ENCODE measurements around the gene DSEL.

Gene DSEL

DNA sequence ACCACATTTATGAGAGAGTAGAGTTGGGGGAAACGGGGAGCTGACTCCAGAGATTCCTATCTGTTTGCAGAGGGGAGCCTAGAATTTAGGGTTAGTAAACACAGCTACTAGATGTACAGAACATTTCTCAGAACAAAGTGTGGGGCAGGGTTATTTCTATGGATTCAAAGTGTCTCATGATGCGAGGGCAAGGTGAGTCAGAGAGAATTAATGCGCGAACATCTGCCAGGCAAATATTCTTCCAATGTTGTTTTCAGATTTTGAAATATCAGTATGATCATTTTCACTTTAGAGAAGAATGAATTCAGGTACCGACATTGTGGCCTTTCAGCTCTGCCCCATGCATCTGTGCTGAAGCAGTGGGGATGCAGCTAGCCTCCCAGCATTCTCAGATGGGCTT lies 2.0 kb upstream of the DSEL start:
- peaks cover 8% of the 10 kb centered on the region for H3K36me3 ChIP-seq (ENCODE audit: control insufficient read depth, insufficient read depth, low read length)
- peaks cover 4% of the 10 kb centered on the region for H3K4me1 ChIP-seq (ENCODE audit: control insufficient read depth, insufficient read depth, low read length, poor library complexity, severe bottlenecking)
- no peaks in the 10 kb centered on the region for H3K9me3 ChIP-seq (ENCODE audit: control insufficient read depth, low read length)
- no peak overlapping the region for H3K4me3 ChIP-seq (ENCODE audit: extremely low read depth, insufficient read depth, low read length, poor library complexity, severe bottlenecking)
- 80 to 100% methylated on average over 1 of the region's 5 CpGs for WGBS, 2 experiments (ENCODE audit: insufficient coverage in 2 of 2)
- no peak overlapping the region for H3K27ac ChIP-seq (ENCODE audit: low read depth, low read length, severe bottlenecking)

DNA sequence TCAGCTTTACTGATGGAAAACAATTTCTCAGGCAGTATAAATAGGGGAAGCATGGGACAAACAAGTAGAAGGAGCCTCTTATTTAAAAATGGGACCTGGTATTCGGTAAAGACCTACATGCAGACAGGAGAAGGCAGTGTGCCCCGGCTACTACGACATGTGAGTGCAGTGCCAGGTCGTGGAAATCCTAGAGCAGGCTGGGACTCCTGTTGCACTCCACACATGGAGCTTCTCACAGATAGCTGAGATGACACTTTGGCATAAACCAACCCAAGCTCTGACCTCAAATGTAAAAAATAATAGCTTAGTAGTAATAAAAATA lies 885 bp upstream of the DSEL start:
- Histone ChIP-seq H3K4me3 (ENCODE audit: extremely low read depth, insufficient read depth, low read length, poor library complexity, severe bottlenecking) (peak overlapping the region; percentile 81), H3K27ac (ENCODE audit: low read depth, low read length, severe bottlenecking) (peak overlapping the region; percentile 59), H3K36me3 (ENCODE audit: control insufficient read depth, insufficient read depth, low read length) (peaks cover 12% of the 10 kb centered on the region), H3K4me1 (ENCODE audit: control insufficient read depth, insufficient read depth, low read length, poor library complexity, severe bottlenecking) (peaks cover 4% of the 10 kb centered on the region), H3K9me3 (ENCODE audit: control insufficient read depth, low read length) (no peaks in the 10 kb centered on the region)
- 14 to 22% methylated on average over 1 to 4 of the region's 4 CpGs for WGBS, 2 experiments (ENCODE audit: insufficient coverage in 2 of 2)

DNA sequence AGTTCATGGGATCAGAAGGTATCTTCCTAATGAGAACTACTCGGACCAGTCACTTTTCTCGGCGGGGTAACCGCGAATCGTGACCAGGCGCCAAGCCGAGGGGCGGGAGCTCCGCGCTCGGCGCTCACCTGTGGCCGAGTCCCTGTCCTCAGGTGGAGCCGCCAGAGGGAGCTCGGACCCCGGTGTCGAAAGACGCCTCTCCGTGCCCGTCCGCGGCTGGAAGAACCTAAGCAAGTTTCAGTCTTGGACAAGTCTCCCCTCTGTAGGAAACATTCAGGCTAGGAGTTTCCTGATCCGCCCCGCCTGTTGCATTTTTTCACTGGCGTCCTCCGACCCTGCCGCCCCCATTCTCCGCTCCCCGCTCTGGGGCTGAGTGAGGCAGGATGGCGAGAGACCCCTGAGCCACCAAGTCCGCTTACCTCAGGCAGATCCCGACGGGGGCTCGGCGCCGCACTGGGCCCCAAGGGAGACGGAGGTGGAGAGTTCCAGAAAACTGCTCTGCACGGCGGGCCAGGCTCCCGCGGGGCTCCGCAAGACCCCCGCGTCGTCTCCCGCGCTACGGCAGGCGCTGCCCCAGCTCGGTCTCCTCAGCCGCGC lies 480 bp downstream of the DSEL start:
- WGBS, 2 experiments (ENCODE audit: insufficient coverage in 2 of 2): 0% methylated on average over 43 to 52 of the region's 53 CpGs
- Histone ChIP-seq H3K36me3 (ENCODE audit: control insufficient read depth, insufficient read depth, low read length) (peaks cover 23% of the 10 kb centered on the region), H3K4me1 (ENCODE audit: control insufficient read depth, insufficient read depth, low read length, poor library complexity, severe bottlenecking) (peaks cover 4% of the 10 kb centered on the region), H3K27ac (ENCODE audit: low read depth, low read length, severe bottlenecking) (peak overlapping the region; percentile 57), H3K9me3 (ENCODE audit: control insufficient read depth, low read length) (no peaks in the 10 kb centered on the region), H3K4me3 (ENCODE audit: extremely low read depth, insufficient read depth, low read length, poor library complexity, severe bottlenecking) (peak overlapping the region; percentile 81)

DNA sequence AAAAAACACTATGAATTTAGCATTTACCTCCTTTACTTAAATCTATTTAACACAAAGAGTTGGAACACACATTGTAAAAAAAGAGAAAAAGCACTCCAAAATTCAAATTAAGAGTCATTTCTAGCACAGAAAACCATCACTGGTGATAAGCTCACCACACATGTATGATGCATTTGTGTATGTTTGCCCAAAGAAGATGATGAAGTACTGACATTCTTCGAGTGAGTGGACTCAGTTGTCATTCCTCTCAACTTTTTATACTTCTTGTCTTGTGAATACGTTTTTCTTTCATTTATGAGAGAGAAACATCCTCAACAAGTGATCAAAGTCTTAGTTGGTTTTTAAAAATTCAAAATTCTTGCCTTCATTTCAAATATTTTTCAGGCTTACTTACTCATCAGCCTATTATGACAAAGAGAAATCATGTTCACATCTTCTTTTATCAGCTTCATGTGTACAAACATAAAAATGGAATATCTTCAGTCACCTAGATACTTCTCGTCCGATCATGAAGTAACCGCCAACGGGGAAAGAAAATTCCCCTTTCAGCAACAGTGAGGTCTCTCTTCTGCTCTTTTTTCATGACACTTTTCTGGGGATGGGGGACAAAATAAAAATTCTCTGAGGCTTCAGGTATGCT lies 1.5 kb downstream of the DSEL start:
- Histone ChIP-seq H3K4me1 (ENCODE audit: control insufficient read depth, insufficient read depth, low read length, poor library complexity, severe bottlenecking) (peaks cover 6% of the 10 kb centered on the region), H3K27ac (ENCODE audit: low read depth, low read length, severe bottlenecking) (no peak overlapping the region), H3K9me3 (ENCODE audit: control insufficient read depth, low read length) (no peaks in the 10 kb centered on the region), H3K4me3 (ENCODE audit: extremely low read depth, insufficient read depth, low read length, poor library complexity, severe bottlenecking) (peak overlapping the region; percentile 81), H3K36me3 (ENCODE audit: control insufficient read depth, insufficient read depth, low read length) (peaks cover 23% of the 10 kb centered on the region)
- WGBS, 2 experiments (ENCODE audit: insufficient coverage in 2 of 2): 40 to 58% methylated on average over 1 to 4 of the region's 6 CpGs

DNA sequence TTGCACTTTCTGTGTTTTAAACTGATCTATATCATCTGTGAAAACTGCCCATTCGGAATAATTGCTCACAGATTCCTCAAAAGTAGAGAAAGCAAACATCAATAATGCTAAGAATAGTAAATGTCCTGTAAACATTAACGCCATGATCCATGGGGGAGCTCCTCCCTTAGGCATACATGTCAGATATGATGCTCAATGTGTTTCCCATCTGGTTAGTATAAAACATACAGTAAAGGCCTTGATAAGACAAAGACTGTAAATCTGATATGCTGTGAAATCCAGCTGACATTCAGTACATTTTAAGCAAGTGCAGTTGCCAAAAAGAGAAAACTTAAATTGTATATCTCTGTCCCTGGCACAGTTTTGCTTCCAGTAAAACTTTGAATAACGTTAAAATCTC lies 2.1 kb downstream of the DSEL start:
- WGBS, 2 experiments (ENCODE audit: insufficient coverage in 2 of 2): 100% methylated on average over 1 of the region's 3 CpGs; no CpG with 5 or more reads in 1 of the 2 experiments
- Histone ChIP-seq H3K4me3 (ENCODE audit: extremely low read depth, insufficient read depth, low read length, poor library complexity, severe bottlenecking) (no peak overlapping the region), H3K36me3 (ENCODE audit: control insufficient read depth, insufficient read depth, low read length) (peaks cover 23% of the 10 kb centered on the region), H3K4me1 (ENCODE audit: control insufficient read depth, insufficient read depth, low read length, poor library complexity, severe bottlenecking) (peaks cover 6% of the 10 kb centered on the region), H3K9me3 (ENCODE audit: control insufficient read depth, low read length) (no peaks in the 10 kb centered on the region), H3K27ac (ENCODE audit: low read depth, low read length, severe bottlenecking) (no peak overlapping the region)

DNA sequence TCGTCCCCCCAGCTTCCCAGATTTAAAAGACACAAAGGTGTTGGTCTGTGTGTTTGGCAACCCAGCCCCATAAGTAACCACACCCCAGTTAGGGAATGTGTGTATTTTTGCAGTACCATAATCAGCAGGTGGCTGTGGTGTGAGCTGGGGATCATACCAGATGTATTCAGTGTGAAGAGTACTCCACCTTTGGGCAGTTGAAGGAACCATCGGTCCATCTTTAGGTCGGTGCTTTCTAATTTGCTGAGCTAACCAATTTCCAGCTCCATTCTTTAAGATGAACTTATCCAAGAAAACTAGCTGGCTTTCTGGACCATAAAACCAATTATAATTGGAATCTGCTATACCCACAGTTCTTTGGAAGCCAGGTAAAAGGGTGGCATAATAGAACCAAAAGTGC lies 3.2 kb downstream of the DSEL start:
- whole genome bisulfite sequencing, 2 experiments (ENCODE audit: insufficient coverage in 2 of 2): 71 to 100% methylated on average over 1 to 2 of the region's 3 CpGs
- H3K4me3 ChIP-seq (ENCODE audit: extremely low read depth, insufficient read depth, low read length, poor library complexity, severe bottlenecking): no peak overlapping the region
- H3K4me1 ChIP-seq (ENCODE audit: control insufficient read depth, insufficient read depth, low read length, poor library complexity, severe bottlenecking): peaks cover 6% of the 10 kb centered on the region
- H3K9me3 ChIP-seq (ENCODE audit: control insufficient read depth, low read length): no peaks in the 10 kb centered on the region
- H3K36me3 ChIP-seq (ENCODE audit: control insufficient read depth, insufficient read depth, low read length): peaks cover 23% of the 10 kb centered on the region
- no peak overlapping the region for H3K27ac ChIP-seq (ENCODE audit: low read depth, low read length, severe bottlenecking)

DNA sequence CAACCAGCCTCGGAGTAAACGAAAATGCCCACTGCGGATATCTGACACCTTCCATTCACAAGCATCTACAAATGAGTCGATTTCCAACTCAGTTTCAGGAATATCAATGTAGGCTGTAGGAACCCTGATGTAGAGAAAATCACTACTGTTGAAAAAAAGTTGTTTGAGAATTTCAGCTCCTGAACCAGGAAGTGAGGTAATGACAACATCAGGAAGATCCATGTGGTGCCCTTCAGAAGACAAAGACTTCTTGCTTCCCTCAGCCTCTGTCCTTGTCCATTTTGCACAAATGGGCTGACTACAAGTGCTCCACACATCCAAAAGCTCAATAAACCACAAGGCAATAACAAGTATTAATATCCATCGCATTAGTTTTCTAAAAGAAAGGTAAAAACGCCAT lies 4.7 kb downstream of the DSEL start:
- Histone ChIP-seq H3K36me3 (ENCODE audit: control insufficient read depth, insufficient read depth, low read length) (peaks cover 23% of the 10 kb centered on the region), H3K4me1 (ENCODE audit: control insufficient read depth, insufficient read depth, low read length, poor library complexity, severe bottlenecking) (peaks cover 4% of the 10 kb centered on the region), H3K27ac (ENCODE audit: low read depth, low read length, severe bottlenecking) (no peak overlapping the region), H3K4me3 (ENCODE audit: extremely low read depth, insufficient read depth, low read length, poor library complexity, severe bottlenecking) (no peak overlapping the region), H3K9me3 (ENCODE audit: control insufficient read depth, low read length) (no peaks in the 10 kb centered on the region)
- WGBS, 2 experiments (ENCODE audit: insufficient coverage in 2 of 2): 80 to 93% methylated on average over 1 to 2 of the region's 6 CpGs

DNA sequence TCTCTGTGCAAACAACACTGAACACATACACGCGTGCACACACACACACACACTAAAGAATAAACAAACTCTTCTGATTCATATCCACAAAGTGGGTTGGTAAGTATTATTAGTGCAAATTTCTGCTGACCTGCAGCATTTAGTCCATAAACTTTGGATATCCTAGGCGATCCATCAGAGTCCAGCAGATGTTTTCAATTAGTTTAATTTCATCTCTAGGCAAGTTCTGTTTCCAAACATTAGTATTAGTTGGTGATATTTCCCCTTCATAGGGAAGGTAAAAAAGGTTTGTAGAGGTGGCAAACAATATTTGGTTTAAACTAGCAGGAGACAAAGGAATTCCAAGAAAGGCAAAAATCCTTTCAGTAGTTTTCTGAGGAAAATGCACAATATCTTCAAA lies 5.7 kb downstream of the DSEL start:
- Histone ChIP-seq H3K27ac (ENCODE audit: low read depth, low read length, severe bottlenecking) (no peak overlapping the region), H3K36me3 (ENCODE audit: control insufficient read depth, insufficient read depth, low read length) (peaks cover 23% of the 10 kb centered on the region), H3K4me3 (ENCODE audit: extremely low read depth, insufficient read depth, low read length, poor library complexity, severe bottlenecking) (no peak overlapping the region), H3K4me1 (ENCODE audit: control insufficient read depth, insufficient read depth, low read length, poor library complexity, severe bottlenecking) (peaks cover 4% of the 10 kb centered on the region), H3K9me3 (ENCODE audit: control insufficient read depth, low read length) (no peaks in the 10 kb centered on the region)
- 100% methylated on average over 1 of the region's 3 CpGs; no CpG with 5 or more reads in 1 of the 2 experiments for WGBS, 2 experiments (ENCODE audit: insufficient coverage in 2 of 2)

DNA sequence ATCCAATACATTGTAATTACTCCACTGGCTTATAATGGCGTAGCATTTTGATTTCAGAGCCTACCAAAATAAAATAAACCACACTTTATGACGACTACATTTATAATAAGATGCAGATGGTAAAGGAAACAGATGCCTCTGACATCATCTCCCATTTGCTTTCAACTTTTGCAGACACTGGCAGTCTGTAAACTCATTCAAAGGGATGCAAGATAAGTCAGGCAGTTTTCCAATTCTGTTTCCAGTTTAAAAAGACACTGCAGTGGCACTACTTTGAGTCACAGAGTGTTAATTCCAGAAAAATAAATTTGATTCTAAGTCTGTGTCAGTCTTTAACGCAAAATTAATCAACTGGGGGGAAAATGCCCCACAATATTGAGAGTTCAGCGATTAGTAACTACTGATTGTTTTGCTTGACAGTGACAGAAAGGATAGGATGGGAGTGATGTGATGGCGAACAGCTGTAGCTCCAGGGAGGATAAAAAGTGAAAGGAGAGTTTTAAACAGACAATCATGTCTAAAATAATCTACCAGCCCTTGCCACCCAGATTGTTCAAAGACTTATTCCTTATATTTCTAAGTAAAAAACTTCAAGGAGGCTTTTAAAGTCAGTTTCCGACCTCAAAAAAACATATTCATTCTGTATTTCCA lies 6.7 kb downstream of the DSEL start:
- Histone ChIP-seq H3K4me3 (ENCODE audit: extremely low read depth, insufficient read depth, low read length, poor library complexity, severe bottlenecking) (no peak overlapping the region), H3K9me3 (ENCODE audit: control insufficient read depth, low read length) (no peaks in the 10 kb centered on the region), H3K4me1 (ENCODE audit: control insufficient read depth, insufficient read depth, low read length, poor library complexity, severe bottlenecking) (peaks cover 4% of the 10 kb centered on the region), H3K27ac (ENCODE audit: low read depth, low read length, severe bottlenecking) (peak overlapping the region; percentile 30), H3K36me3 (ENCODE audit: control insufficient read depth, insufficient read depth, low read length) (peaks cover 23% of the 10 kb centered on the region)
- 79 to 93% methylated on average over 3 of the region's 6 CpGs for WGBS, 2 experiments (ENCODE audit: insufficient coverage in 2 of 2)

DNA sequence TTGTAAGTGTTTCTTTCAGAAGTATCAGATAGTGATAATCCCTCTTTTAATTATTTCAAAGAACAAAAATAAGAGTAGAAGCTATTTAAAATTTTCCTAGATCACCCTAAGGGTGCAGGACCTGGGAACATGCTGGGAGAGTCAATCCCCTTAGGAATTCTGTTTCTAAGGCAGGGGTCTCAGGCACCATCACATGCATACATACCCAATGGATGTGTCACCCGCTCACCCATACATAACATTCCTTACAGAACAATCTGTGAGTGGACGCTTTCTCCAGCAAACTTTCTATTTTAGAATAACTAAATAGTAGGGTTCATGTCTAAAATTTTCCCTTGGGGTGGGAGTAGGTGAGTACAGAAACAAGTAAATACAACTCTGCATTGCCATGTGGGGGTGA lies 8.4 kb downstream of the DSEL start:
- Histone ChIP-seq H3K27ac (ENCODE audit: low read depth, low read length, severe bottlenecking) (peak overlapping the region; percentile 75), H3K4me3 (ENCODE audit: extremely low read depth, insufficient read depth, low read length, poor library complexity, severe bottlenecking) (no peak overlapping the region), H3K9me3 (ENCODE audit: control insufficient read depth, low read length) (no peaks in the 10 kb centered on the region), H3K4me1 (ENCODE audit: control insufficient read depth, insufficient read depth, low read length, poor library complexity, severe bottlenecking) (peaks cover 4% of the 10 kb centered on the region), H3K36me3 (ENCODE audit: control insufficient read depth, insufficient read depth, low read length) (peaks cover 13% of the 10 kb centered on the region)
- WGBS, 2 experiments (ENCODE audit: insufficient coverage in 2 of 2): no CpG with 5 or more reads among the region's 2 CpGs

DNA sequence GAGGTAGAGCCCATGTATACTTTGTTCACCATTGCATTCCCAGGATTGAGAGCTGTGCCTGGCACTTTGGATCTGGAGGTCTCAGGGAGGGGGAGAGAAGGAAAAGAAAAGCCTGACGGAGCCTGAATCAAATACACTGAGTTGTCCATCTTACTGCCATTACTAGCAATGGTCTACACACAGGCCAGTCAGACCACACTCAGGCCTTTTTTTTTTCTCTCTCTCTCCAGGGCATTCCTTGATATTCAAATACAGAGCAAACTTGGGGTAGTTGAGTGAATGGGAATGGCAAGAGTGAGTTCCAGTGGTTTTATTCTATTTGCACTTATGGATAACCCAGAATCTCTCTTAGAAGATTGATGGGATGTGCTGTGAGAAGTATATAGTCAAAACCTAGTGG lies 11.8 kb downstream of the DSEL start:
- Histone ChIP-seq H3K27ac (ENCODE audit: low read depth, low read length, severe bottlenecking) (no peak overlapping the region), H3K9me3 (ENCODE audit: control insufficient read depth, low read length) (no peaks in the 10 kb centered on the region), H3K4me1 (ENCODE audit: control insufficient read depth, insufficient read depth, low read length, poor library complexity, severe bottlenecking) (peaks cover 2% of the 10 kb centered on the region), H3K36me3 (ENCODE audit: control insufficient read depth, insufficient read depth, low read length) (no peaks in the 10 kb centered on the region), H3K4me3 (ENCODE audit: extremely low read depth, insufficient read depth, low read length, poor library complexity, severe bottlenecking) (no peak overlapping the region)
- WGBS, 2 experiments (ENCODE audit: insufficient coverage in 2 of 2): no CpG with 5 or more reads among the region's 1 CpG

All from mesodermal cell (in vitro differentiated cells).